WTC11 (cell line): Measurements from ENCODE around the gene HDAC9.
"Not testable (repeated sequence)": the region's sequence is repeated elsewhere in the genome, so short reads cannot be mapped to it uniquely, and the experiment has no call there.

ENCODE experiments used
- CBFB ChIP-seq: sonication (generic); formaldehyde crosslinking; IDR thresholded peaks from 2 replicates; pipeline ENCODE4 v1.8.1; 2022; ENCODE audit warnings: mild to moderate bottlenecking, low read depth, missing genetic modification reagents
- CREM ChIP-seq: sonication (generic); formaldehyde crosslinking; IDR thresholded peaks from 2 replicates; pipeline ENCODE4 v1.8.1; 2022; ENCODE audit warnings: mild to moderate bottlenecking, missing genetic modification reagents, moderate library complexity
- NR3C1 ChIP-seq: sonication (generic); formaldehyde crosslinking; conservative IDR thresholded peaks from 2 replicates; pipeline ENCODE4 v1.8.1; 2023; ENCODE audit warnings: low read depth, mild to moderate bottlenecking, missing genetic modification reagents
- OVOL2 ChIP-seq: fragments of 250-450 bp; sonication (Bioruptor Pico); IDR thresholded peaks from 2 replicates; pipeline ENCODE4 v1.9.0; 2021; ENCODE audit warnings: mild to moderate bottlenecking, borderline replicate concordance
- TF ChIP-seq, protein P1 (sequence below): sonication (generic); formaldehyde crosslinking; IDR thresholded peaks from 2 replicates; pipeline ENCODE4 v1.8.0; 2023; ENCODE audit warnings: missing genetic modification reagents, mild to moderate bottlenecking, borderline replicate concordance
- TF ChIP-seq, protein P2 (sequence below): sonication (generic); formaldehyde crosslinking; IDR thresholded peaks from 2 replicates; pipeline ENCODE4 v1.8.0; 2023; ENCODE audit warnings: missing genetic modification reagents
- TF ChIP-seq, protein P3 (sequence below): fragments of 200-600 bp; IDR thresholded peaks from 2 replicates; pipeline ENCODE4 v1.8.0; 2022; ENCODE audit warnings: antibody characterized with exemption

DNA sequence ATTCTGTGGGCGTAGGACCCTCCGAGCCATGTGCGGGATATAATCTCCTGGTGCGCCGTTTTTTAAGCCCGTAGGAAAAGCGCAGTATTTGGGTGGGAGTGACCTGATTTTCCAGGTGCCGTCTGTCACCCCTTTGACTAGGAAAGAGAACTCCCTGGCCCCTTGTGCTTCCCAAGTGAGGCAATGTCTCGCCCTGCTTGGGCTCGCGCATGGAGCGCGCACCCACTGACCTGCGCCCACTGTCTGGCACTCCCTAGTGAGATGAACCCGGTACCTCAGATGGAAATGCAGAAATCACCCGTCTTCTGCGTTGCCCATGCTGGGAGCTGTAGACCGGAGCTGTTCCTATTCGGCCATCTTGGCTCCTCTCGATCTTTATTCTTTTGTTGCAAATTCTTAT lies 495.2 kb downstream of the HDAC9 start:
- TF ChIP-seq, protein P1, sequence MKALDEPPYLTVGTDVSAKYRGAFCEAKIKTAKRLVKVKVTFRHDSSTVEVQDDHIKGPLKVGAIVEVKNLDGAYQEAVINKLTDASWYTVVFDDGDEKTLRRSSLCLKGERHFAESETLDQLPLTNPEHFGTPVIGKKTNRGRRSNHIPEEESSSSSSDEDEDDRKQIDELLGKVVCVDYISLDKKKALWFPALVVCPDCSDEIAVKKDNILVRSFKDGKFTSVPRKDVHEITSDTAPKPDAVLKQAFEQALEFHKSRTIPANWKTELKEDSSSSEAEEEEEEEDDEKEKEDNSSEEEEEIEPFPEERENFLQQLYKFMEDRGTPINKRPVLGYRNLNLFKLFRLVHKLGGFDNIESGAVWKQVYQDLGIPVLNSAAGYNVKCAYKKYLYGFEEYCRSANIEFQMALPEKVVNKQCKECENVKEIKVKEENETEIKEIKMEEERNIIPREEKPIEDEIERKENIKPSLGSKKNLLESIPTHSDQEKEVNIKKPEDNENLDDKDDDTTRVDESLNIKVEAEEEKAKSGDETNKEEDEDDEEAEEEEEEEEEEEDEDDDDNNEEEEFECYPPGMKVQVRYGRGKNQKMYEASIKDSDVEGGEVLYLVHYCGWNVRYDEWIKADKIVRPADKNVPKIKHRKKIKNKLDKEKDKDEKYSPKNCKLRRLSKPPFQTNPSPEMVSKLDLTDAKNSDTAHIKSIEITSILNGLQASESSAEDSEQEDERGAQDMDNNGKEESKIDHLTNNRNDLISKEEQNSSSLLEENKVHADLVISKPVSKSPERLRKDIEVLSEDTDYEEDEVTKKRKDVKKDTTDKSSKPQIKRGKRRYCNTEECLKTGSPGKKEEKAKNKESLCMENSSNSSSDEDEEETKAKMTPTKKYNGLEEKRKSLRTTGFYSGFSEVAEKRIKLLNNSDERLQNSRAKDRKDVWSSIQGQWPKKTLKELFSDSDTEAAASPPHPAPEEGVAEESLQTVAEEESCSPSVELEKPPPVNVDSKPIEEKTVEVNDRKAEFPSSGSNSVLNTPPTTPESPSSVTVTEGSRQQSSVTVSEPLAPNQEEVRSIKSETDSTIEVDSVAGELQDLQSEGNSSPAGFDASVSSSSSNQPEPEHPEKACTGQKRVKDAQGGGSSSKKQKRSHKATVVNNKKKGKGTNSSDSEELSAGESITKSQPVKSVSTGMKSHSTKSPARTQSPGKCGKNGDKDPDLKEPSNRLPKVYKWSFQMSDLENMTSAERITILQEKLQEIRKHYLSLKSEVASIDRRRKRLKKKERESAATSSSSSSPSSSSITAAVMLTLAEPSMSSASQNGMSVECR (CRISPR knock-in tag): not testable (repeated sequence)
- TF ChIP-seq, protein P2, sequence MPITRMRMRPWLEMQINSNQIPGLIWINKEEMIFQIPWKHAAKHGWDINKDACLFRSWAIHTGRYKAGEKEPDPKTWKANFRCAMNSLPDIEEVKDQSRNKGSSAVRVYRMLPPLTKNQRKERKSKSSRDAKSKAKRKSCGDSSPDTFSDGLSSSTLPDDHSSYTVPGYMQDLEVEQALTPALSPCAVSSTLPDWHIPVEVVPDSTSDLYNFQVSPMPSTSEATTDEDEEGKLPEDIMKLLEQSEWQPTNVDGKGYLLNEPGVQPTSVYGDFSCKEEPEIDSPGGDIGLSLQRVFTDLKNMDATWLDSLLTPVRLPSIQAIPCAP (CRISPR knock-in tag): not testable (repeated sequence)
- TF ChIP-seq CBFB, OVOL2, CREM, NR3C1 (CRISPR knock-in tag): not testable (repeated sequence)
- TF ChIP-seq, protein P3, sequence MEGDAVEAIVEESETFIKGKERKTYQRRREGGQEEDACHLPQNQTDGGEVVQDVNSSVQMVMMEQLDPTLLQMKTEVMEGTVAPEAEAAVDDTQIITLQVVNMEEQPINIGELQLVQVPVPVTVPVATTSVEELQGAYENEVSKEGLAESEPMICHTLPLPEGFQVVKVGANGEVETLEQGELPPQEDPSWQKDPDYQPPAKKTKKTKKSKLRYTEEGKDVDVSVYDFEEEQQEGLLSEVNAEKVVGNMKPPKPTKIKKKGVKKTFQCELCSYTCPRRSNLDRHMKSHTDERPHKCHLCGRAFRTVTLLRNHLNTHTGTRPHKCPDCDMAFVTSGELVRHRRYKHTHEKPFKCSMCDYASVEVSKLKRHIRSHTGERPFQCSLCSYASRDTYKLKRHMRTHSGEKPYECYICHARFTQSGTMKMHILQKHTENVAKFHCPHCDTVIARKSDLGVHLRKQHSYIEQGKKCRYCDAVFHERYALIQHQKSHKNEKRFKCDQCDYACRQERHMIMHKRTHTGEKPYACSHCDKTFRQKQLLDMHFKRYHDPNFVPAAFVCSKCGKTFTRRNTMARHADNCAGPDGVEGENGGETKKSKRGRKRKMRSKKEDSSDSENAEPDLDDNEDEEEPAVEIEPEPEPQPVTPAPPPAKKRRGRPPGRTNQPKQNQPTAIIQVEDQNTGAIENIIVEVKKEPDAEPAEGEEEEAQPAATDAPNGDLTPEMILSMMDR: not testable (repeated sequence)
